DMS53 treated with DMSO at 0.1 percent for 48 hours (cell line): ENCODE data around the gene MCM3AP.

ENCODE experiments used
- DNase-seq: peaks from one replicate; lab custom pipeline; 2025; ENCODE audit not compliant: unreplicated experiment; lab: John Stamatoyannopoulos, UW

MCM3AP gene

GRCh38 chr21:46274797-46275390 is 10.5 kb downstream of the MCM3AP start:
- DNase-seq, result no peak

- no peak for DNase-seq
Measured at GRCh38 chr21:46273341-46273740, 12.1 kb downstream of the MCM3AP start.

- DNase-seq, result no peak
Measured at GRCh38 chr21:46269466-46269865, 15.9 kb downstream of the MCM3AP start.

GRCh38 chr21:46268371-46268770 is 17.0 kb downstream of the MCM3AP start:
- no peak for DNase-seq

- no peak for DNase-seq
Measured at GRCh38 chr21:46266946-46267345, 18.5 kb downstream of the MCM3AP start.

- DNase-seq, result no peak
Measured at GRCh38 chr21:46265736-46266525, 19.5 kb downstream of the MCM3AP start.

GRCh38 chr21:46264690-46265144 is 20.7 kb downstream of the MCM3AP start:
- no peak for DNase-seq

- DNase-seq, result no peak
Measured at GRCh38 chr21:46264046-46264689, 21.2 kb downstream of the MCM3AP start.

GRCh38 chr21:46256501-46256994 is 28.9 kb downstream of the MCM3AP start:
- DNase-seq, result no peak

GRCh38 chr21:46255758-46256337 is 29.6 kb downstream of the MCM3AP start:
- no peak for DNase-seq

GRCh38 chr21:46255166-46255565 is 30.2 kb downstream of the MCM3AP start:
- DNase-seq, result no peak

- no peak for DNase-seq
Measured at GRCh38 chr21:46254208-46254975, 31.0 kb downstream of the MCM3AP start.

GRCh38 chr21:46253610-46254124 is 31.7 kb downstream of the MCM3AP start:
- DNase-seq, result no peak

- no peak for DNase-seq
Measured at GRCh38 chr21:46252840-46253239, 32.6 kb downstream of the MCM3AP start.

- DNase-seq, result no peak
Measured at GRCh38 chr21:46250146-46250725, 35.2 kb downstream of the MCM3AP start.

GRCh38 chr21:46248827-46249226 is 36.6 kb downstream of the MCM3AP start:
- no peak for DNase-seq

GRCh38 chr21:46248422-46248782 is 37.0 kb downstream of the MCM3AP start:
- no peak for DNase-seq

GRCh38 chr21:46247699-46248421 is 37.6 kb downstream of the MCM3AP start:
- DNase-seq, result no peak

GRCh38 chr21:46246345-46246744 is 39.1 kb downstream of the MCM3AP start:
- no peak for DNase-seq
